ENCODE data around the gene KIF6.

DNA sequence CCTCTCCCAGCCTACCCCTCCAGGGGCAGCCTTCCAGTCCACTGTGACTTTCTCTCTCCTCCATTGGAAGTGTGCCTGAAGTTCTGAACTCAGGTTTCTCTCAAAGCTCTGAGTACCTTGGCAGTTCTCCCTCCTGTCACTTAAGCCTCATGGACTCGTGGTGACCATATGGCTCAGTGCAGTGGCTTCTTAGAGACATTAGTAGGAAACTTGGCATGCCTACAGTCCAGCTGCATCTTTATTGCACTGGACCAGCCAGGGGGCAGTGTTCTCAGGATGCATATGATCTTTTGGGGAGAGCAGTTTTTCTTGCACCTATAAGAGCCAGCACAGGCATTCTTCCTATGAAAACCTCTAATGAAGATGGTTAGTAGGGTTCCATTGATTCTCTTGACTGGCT lies 355.2 kb downstream of the KIF6 start:
- no peak for TF ChIP-seq CTCF (IDR thresholded peaks at IDR 0.05; ENCODE audit: insufficient read depth, low read length, poor library complexity, severe bottlenecking)
- no peak for TF ChIP-seq EZH2phosphoT487 (conservative IDR thresholded peaks at IDR 0.05; ENCODE audit: low read length)
